HepG2 (cell line): ENCODE data around the gene H1-8. TPM values are rescaled to one million over a fixed set of nuclear protein-coding genes. Genes with fewer than 3 reads are reported as not detected.
A peak's percentile ranks its signal among the peaks of the same experiment; 100 is the strongest.

Experiments
- HOXA5 ChIP-seq: sonication (generic); formaldehyde crosslinking; IDR thresholded peaks from 2 replicates; pipeline ENCODE4 v1.4.0; 2020; ENCODE audit warnings: missing genetic modification reagents
- KLF16 ChIP-seq, 2 experiments: sonication (generic) in 1 of 2; formaldehyde crosslinking in 1 of 2; IDR thresholded peaks; 2 replicates each; pipeline versions ENCODE4 v1.6.1 to v1.8.0; 2016 to 2023; ENCODE audit warnings: missing genetic modification reagents in 2 of 2, missing compliant biosample characterization in 1 of 2
- PHF20 ChIP-seq: sonication (generic); formaldehyde crosslinking; IDR thresholded peaks from 2 replicates; pipeline ENCODE4 v1.5.0; 2020; ENCODE audit warnings: mild to moderate bottlenecking, missing genetic modification reagents
- PRMT3 ChIP-seq: sonication (generic); formaldehyde crosslinking; IDR thresholded peaks from 2 replicates; pipeline ENCODE4 v1.8.1; 2022; ENCODE audit warnings: low read depth, mild to moderate bottlenecking, moderate library complexity, missing genetic modification reagents, borderline replicate concordance
- polyA plus RNA-seq, 8 experiments: library from polyadenylated mRNA; depleted of rRNA in 3 of 8; stranded (reverse) in 7 of 8; unstranded in 1 of 8; fragments of >200 nt; fragmentation: Illumina TruSeq in 4 of 8; extraction: Trizol in 4 of 8; gene quantifications; 2 replicates each; pipeline versions ENCODE4 v1.2.1 to v1.2.3, GENCODE V29; 2011 to 2016; ENCODE audit warnings: low read depth in 4 of 8, missing spikeins in 1 of 8, mixed read lengths in 1 of 8; ENCODE audit not compliant: insufficient read depth in 1 of 8
- total RNA-seq, 5 experiments: library from RNA; depleted of rRNA; stranded (reverse); fragments of >200 nt; fragmentation: Illumina TruSeq; extraction: Trizol; gene quantifications; 2 replicates each; pipeline ENCODE4 v1.2.3, GENCODE V29; 2016; ENCODE audit warnings: low read depth in 1 of 5
- TF ChIP-seq, protein P1 (sequence below): sonication (generic); formaldehyde crosslinking; IDR thresholded peaks from 2 replicates; pipeline ENCODE4 v1.4.0; 2020; ENCODE audit warnings: missing genetic modification reagents
- TF ChIP-seq, protein P2 (sequence below): sonication (generic); formaldehyde crosslinking; IDR thresholded peaks from 2 replicates; pipeline ENCODE4 v1.9.0; 2021; ENCODE audit warnings: mild to moderate bottlenecking, missing genetic modification reagents

Gene H1-8
- total and polyA plus RNA-seq, 2 of the 13 experiments (the other 11 are each of a cell fraction or from before 2014, with no cell fraction given): 0.08 TPM; not detected in 1

DNA sequence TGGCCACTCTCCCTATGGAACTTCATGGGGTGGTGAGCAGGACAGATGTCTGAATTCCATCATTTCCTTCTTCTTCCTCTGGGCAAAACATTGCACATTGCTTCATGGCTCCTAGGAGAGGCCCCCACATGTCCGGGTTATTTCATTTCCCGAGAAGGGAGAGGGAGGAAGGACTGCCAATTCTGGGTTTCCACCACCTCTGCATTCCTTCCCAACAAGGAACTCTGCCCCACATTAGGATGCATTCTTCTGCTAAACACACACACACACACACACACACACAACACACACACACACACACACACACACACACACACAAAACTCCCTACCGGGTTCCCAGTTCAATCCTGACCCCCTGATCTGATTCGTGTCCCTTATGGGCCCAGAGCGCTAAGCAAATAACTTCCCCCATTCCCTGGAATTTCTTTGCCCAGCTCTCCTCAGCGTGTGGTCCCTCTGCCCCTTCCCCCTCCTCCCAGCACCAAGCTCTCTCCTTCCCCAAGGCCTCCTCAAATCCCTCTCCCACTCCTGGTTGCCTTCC lies 12.7 kb upstream of the H1-8 start (continued):
- TF ChIP-seq, protein P1, sequence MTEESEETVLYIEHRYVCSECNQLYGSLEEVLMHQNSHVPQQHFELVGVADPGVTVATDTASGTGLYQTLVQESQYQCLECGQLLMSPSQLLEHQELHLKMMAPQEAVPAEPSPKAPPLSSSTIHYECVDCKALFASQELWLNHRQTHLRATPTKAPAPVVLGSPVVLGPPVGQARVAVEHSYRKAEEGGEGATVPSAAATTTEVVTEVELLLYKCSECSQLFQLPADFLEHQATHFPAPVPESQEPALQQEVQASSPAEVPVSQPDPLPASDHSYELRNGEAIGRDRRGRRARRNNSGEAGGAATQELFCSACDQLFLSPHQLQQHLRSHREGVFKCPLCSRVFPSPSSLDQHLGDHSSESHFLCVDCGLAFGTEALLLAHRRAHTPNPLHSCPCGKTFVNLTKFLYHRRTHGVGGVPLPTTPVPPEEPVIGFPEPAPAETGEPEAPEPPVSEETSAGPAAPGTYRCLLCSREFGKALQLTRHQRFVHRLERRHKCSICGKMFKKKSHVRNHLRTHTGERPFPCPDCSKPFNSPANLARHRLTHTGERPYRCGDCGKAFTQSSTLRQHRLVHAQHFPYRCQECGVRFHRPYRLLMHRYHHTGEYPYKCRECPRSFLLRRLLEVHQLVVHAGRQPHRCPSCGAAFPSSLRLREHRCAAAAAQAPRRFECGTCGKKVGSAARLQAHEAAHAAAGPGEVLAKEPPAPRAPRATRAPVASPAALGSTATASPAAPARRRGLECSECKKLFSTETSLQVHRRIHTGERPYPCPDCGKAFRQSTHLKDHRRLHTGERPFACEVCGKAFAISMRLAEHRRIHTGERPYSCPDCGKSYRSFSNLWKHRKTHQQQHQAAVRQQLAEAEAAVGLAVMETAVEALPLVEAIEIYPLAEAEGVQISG: no peak
- TF ChIP-seq HOXA5 (CRISPR knock-in tag) (no peak), PRMT3 (CRISPR knock-in tag) (no peak), KLF16 (CRISPR knock-in tag; IDR thresholded peaks at IDR 0.05) (no peak), PHF20 (no peak)
- TF ChIP-seq, protein P2, sequence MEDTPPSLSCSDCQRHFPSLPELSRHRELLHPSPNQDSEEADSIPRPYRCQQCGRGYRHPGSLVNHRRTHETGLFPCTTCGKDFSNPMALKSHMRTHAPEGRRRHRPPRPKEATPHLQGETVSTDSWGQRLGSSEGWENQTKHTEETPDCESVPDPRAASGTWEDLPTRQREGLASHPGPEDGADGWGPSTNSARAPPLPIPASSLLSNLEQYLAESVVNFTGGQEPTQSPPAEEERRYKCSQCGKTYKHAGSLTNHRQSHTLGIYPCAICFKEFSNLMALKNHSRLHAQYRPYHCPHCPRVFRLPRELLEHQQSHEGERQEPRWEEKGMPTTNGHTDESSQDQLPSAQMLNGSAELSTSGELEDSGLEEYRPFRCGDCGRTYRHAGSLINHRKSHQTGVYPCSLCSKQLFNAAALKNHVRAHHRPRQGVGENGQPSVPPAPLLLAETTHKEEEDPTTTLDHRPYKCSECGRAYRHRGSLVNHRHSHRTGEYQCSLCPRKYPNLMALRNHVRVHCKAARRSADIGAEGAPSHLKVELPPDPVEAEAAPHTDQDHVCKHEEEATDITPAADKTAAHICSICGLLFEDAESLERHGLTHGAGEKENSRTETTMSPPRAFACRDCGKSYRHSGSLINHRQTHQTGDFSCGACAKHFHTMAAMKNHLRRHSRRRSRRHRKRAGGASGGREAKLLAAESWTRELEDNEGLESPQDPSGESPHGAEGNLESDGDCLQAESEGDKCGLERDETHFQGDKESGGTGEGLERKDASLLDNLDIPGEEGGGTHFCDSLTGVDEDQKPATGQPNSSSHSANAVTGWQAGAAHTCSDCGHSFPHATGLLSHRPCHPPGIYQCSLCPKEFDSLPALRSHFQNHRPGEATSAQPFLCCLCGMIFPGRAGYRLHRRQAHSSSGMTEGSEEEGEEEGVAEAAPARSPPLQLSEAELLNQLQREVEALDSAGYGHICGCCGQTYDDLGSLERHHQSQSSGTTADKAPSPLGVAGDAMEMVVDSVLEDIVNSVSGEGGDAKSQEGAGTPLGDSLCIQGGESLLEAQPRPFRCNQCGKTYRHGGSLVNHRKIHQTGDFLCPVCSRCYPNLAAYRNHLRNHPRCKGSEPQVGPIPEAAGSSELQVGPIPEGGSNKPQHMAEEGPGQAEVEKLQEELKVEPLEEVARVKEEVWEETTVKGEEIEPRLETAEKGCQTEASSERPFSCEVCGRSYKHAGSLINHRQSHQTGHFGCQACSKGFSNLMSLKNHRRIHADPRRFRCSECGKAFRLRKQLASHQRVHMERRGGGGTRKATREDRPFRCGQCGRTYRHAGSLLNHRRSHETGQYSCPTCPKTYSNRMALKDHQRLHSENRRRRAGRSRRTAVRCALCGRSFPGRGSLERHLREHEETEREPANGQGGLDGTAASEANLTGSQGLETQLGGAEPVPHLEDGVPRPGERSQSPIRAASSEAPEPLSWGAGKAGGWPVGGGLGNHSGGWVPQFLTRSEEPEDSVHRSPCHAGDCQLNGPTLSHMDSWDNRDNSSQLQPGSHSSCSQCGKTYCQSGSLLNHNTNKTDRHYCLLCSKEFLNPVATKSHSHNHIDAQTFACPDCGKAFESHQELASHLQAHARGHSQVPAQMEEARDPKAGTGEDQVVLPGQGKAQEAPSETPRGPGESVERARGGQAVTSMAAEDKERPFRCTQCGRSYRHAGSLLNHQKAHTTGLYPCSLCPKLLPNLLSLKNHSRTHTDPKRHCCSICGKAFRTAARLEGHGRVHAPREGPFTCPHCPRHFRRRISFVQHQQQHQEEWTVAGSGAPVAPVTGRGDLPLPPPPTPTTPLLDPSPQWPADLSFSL: peak; percentile 84
